CD1c-positive myeloid dendritic cell (primary cell): ENCODE data around the gene ST3GAL5.

Experiments used
- DNase-seq: peaks from one replicate; pipeline ENCODE4 v3.0.0-alpha.2; 2016; ENCODE audit errors: extremely low spot score

The ST3GAL5 gene

DNA sequence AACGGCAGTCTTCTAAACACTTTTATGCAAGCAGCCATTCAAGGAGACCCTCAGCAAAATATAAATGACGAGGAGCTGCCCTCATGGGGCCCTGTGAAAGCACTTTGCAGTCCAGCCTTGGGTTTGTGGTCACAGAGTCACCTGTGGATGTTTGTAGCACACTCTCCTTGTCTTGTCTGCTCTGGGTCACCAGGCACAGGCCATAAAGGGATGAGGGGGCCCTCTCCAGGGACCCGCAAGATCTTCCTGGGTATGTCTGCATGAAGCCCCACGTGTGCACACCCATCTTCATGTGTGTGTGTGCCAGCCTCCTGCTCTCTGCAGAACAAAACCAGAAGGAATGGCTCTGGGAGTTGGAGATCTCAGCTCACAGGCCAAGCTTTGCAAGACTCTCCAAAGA is 98.8 kb downstream of the ST3GAL5 start:
- DNase-seq = no peak

DNA sequence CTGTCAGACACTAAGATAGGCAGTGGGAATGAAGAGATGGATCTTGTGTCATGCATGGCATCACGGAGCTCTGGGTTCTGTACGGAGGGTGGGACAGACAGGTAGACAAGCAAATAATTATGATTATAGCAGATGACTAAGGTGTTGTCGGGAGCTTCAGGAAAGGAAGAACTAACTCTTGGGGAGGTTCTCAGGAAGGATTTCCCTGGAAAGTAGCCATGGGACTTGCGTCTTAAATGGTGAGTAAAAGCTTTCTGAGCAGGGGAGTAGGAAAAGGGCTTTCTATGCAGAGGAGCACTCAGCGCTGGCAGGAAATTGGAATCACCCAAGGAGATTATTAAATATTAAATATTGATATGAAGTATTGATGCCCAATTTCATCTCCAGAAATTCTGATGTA is 99.5 kb downstream of the ST3GAL5 start:
- DNase-seq = no peak

DNA sequence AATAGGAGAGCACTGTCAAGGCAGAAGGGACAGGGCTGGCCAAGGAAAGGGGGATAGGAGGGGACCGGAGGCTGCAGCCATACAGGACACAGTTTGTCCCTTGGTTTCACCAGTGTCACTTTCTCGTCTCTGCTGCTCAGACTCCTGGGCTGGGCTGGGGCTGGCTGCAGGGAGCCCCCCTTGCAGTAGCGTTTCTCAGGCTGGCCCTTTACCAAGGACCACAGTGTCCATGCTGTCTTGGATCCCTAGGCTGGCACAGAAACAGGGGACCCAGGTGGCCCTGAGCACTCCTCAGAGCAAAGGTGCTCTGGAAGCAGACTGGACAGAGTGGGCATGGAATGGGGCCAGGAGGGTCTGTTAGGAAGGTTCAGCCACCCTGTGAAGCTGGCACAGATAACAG is 100.2 kb downstream of the ST3GAL5 start:
- no peak for DNase-seq

DNA sequence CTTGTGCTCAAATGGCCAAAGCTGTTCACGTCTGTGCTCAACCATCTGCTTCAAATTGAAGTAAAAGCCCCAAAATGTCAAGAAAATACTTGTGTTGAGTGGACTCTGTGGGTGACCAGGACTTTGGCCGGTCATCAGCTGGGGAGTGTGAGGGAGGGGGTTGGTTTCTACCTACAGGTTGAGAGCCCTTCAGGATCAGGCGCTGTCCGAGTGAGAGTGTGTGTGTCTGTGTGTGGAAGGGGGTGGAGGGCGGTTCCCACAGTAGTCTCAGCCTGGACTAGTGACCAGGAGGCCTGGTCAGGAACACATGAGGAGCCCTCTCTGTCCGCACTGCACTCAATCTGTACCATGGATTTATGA is 100.8 kb downstream of the ST3GAL5 start:
- DNase-seq = no peak

DNA sequence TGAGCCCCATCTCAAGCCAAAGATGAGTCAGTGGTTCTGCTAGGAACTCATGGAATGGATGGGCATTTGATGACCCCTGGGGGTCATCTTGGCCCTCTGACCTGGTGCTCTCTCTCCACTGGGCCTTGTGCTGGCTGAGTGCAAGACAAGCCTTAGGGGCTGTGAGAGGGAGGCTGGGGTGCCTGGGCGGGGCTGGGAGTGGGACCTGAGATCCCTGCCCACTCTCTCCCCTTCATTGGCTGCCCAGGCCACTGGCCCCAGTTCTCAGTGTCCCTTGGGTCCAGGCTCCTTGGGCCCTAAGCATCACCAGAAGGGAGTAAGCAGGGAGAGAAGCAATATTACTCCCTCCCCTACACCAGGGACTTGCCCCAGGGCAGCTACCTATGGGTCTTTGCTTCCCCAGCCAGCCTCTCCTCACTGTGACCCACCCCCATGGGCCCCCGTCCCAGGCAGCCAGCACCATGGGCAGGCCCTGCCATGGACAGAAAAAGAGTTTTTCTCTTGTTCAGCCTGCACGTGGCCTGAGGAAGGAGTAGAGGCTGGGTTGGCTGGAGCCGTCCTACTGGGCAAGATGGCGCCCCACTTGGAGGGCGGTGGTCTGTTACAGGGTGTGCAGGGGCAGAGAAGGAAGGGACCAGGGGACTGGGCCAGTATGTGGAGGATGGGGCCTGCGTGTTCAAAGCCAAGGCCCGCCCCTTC is 101.4 kb downstream of the ST3GAL5 start:
- no peak for DNase-seq
